HL-60 (cell line): ENCODE data around the gene VPS26C.

Experiments
- DNase-seq, 2 experiments: peaks; one replicate each; pipeline ENCODE4 v3.0.0-alpha.2; 2010 to 2020; ENCODE audit warnings: low read depth in 1 of 2, low spot score in 1 of 2
- H3K27ac ChIP-seq: fragments of 250-450 bp; sonication (Bioruptor Pico); replicated peaks from 2 replicates; pipeline ENCODE4 v1.5.1; 2020; ENCODE audit warnings: mild to moderate bottlenecking, moderate library complexity
- H3K27me3 ChIP-seq: fragments of 250-450 bp; sonication (Bioruptor Pico); 2 replicates; pipeline ENCODE4 v1.5.1; 2021; ENCODE audit warnings: mild to moderate bottlenecking, moderate library complexity; ENCODE audit not compliant: insufficient read depth, poor library complexity, severe bottlenecking
- H3K4me3 ChIP-seq: replicated peaks from 2 replicates; pipeline ENCODE4 v1.5.1; 2011; ENCODE audit warnings: mild to moderate bottlenecking, control low read depth, low read length; ENCODE audit not compliant: insufficient read depth
- GABPA ChIP-seq: IDR thresholded peaks from 2 replicates; pipeline ENCODE4 v1.6.1; 2012; ENCODE audit warnings: low read depth
- POLR2AphosphoS5 ChIP-seq: IDR thresholded peaks from 2 replicates; pipeline ENCODE4 v1.6.1; 2012; ENCODE audit warnings: low read depth
- SPI1 ChIP-seq: IDR thresholded peaks from 2 replicates; pipeline ENCODE4 v1.6.1; 2012; ENCODE audit warnings: low read depth, mild to moderate bottlenecking, borderline replicate concordance
- TF ChIP-seq, protein P1 (sequence below): IDR thresholded peaks from 2 replicates; pipeline ENCODE4 v1.6.1; 2012; ENCODE audit warnings: low read depth; ENCODE audit not compliant: insufficient replicate concordance
- TF ChIP-seq, protein P2 (sequence below): IDR thresholded peaks from one replicate; pipeline ENCODE4 v1.5.1; 2011; ENCODE audit warnings: low read length, control low read depth, inconsistent platforms; ENCODE audit not compliant: insufficient read depth

The VPS26C gene

DNA sequence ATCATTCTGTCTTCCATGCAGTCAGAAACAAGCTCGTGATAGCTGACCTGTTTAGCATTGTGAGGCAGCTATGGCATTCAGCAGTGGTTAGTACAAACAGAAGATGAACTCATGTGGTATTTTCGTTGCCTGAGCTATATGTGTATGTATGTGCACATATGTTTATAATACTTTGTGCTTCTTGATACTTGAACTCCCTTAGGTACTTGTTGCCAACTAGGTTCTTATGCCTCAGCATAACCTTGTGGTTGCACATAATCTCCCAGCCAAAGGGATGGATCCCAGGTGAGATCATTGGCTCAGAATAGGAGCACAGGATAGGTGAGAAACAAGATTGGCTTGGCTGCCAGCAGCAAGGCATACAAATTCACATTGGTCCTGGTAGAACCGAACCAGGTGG lies 86.1 kb downstream of the VPS26C start:
- H3K27ac ChIP-seq = no peak overlapping the region
- TF ChIP-seq SPI1 (no peak), POLR2AphosphoS5 (no peak), GABPA (no peak)
- TF ChIP-seq, protein P1, sequence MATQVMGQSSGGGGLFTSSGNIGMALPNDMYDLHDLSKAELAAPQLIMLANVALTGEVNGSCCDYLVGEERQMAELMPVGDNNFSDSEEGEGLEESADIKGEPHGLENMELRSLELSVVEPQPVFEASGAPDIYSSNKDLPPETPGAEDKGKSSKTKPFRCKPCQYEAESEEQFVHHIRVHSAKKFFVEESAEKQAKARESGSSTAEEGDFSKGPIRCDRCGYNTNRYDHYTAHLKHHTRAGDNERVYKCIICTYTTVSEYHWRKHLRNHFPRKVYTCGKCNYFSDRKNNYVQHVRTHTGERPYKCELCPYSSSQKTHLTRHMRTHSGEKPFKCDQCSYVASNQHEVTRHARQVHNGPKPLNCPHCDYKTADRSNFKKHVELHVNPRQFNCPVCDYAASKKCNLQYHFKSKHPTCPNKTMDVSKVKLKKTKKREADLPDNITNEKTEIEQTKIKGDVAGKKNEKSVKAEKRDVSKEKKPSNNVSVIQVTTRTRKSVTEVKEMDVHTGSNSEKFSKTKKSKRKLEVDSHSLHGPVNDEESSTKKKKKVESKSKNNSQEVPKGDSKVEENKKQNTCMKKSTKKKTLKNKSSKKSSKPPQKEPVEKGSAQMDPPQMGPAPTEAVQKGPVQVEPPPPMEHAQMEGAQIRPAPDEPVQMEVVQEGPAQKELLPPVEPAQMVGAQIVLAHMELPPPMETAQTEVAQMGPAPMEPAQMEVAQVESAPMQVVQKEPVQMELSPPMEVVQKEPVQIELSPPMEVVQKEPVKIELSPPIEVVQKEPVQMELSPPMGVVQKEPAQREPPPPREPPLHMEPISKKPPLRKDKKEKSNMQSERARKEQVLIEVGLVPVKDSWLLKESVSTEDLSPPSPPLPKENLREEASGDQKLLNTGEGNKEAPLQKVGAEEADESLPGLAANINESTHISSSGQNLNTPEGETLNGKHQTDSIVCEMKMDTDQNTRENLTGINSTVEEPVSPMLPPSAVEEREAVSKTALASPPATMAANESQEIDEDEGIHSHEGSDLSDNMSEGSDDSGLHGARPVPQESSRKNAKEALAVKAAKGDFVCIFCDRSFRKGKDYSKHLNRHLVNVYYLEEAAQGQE = no peak
- TF ChIP-seq, protein P2, sequence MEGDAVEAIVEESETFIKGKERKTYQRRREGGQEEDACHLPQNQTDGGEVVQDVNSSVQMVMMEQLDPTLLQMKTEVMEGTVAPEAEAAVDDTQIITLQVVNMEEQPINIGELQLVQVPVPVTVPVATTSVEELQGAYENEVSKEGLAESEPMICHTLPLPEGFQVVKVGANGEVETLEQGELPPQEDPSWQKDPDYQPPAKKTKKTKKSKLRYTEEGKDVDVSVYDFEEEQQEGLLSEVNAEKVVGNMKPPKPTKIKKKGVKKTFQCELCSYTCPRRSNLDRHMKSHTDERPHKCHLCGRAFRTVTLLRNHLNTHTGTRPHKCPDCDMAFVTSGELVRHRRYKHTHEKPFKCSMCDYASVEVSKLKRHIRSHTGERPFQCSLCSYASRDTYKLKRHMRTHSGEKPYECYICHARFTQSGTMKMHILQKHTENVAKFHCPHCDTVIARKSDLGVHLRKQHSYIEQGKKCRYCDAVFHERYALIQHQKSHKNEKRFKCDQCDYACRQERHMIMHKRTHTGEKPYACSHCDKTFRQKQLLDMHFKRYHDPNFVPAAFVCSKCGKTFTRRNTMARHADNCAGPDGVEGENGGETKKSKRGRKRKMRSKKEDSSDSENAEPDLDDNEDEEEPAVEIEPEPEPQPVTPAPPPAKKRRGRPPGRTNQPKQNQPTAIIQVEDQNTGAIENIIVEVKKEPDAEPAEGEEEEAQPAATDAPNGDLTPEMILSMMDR = no peak

DNA sequence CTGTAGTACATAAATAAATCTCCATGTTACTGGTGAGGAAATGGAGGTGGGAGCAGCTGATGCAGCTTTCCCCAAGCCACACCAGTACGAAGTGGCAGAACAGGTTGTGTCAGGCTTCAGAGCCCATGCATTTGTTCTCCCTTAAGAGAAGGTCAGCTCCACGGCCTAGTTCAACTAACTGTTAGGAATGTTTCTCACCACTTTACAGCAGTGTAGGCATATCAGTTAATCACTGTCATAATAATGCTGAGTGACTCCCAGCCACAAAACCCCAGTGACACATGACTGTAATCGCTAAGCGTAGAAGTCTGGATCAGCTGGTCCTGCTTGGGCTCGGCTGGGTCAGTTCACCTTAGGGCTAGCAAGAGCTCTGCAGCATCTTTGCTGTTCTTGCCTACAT lies 90.4 kb downstream of the VPS26C start:
- no peak for DNase-seq
- TF ChIP-seq, protein P1 = no peak
- TF ChIP-seq POLR2AphosphoS5 = no peak
- TF ChIP-seq SPI1 = no peak
- TF ChIP-seq, protein P2 = no peak
- no peak for TF ChIP-seq GABPA

More for the DNA sequence above, 86.1 kb downstream of the VPS26C start:
- DNase-seq = no peak
- Histone ChIP-seq H3K4me3 (no peak overlapping the region), H3K27me3 (no peaks in the 10 kb centered on the region)

More for the DNA sequence above, 90.4 kb downstream of the VPS26C start:
- no peak overlapping the region for H3K27ac ChIP-seq
- no peak overlapping the region for H3K4me3 ChIP-seq
- no peaks in the 10 kb centered on the region for H3K27me3 ChIP-seq
